NCI-H1105 treated with DMSO at 0.1 percent for 48 hours (cell line): ENCODE data around the gene TXNRD1.
"Not testable (repeated sequence)": the region's sequence is repeated elsewhere in the genome, so short reads cannot be mapped to it uniquely, and the experiment has no call there.

Experiments
- DNase-seq: peaks from one replicate; lab custom pipeline; 2025; lab: John Stamatoyannopoulos, UW

Gene TXNRD1

DNA sequence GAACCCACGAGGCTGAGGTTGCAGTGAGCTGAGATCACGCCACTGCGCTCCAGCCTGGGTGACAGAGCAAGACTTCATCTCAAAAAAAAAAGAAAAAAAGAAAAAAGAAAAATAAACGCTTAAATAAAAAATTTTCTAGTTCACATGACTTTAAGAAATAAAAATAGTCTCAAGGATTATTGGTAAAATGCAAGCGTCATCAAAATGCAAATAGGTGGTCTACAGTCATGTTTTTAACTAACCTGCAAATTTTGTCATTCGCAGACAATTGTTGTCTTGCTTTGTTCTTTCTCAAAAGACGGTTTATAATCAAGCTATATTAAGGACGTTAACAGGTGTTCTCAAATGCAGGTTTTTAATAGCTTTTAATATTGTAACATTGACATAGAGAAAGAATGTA lies 22.4 kb downstream of the TXNRD1 start:
- DNase-seq = no peak

DNA sequence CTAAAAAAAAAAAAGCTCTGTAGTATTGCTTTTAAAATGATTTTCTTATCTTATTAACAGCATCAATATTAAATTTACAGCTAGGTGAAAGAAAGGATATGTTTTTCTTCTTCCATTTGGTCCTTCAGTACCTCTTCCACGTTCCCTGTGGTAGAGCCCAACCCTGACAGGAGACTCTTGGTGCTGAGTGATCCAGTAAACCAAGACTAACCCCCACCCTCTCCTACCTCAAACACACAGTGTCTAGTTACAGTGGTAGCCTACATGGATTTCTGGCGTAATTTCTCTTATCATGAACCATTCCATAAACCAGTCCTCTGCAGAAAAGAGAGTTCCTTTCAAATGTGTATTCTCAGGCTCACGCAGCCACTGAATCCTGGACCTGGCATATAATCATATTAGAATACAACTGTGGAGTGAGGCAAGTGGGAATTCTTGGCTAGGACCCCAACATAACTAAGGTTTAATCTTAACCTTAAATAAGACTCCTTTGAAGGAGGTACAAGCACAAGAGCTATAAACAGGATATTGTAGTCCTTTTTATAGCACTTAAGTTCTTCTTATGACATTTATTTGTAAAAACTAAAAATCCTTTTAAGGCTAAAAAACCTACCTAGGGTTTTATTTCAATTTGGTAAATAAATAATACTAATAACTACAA lies 27.1 kb downstream of the TXNRD1 start:
- no peak for DNase-seq

DNA sequence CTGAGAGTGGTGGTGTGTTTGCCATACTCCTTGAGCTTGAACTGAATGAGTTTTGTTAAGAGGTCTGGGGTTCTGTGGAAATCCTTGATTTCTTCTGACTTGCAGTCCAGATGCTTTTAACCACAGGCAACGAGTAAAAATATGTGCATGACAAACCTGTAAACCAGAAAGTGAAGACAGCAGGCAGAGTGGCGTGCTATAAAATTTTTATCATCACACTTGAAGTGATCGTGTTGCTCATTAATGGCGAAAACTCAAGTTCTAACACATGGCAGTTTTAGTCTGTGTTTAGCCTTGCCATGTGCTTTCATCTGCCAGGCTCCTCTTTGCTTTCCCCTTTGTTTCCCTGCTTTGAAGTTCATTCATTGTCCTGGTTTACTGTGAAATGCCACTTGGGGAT lies 28.0 kb downstream of the TXNRD1 start:
- peak; percentile 12 for DNase-seq

DNA sequence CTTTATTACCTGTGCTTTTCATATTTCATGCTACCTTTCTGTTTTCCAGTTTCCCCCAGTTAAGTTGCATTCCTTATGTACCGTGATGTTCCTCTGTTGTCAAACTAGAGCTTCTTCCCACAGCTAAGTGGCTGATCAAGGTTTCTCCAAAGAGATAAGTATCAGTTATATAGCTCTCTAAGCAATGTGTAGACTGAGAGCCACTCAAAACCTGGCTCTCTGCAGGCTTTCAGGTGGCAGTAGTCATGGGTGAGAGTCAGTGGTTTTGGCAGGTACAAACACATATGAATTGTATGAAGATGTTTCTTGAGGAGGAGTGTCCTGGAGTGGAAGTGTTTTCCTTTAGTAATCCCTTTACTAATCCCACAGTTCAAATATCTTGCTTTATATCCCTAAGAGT lies 28.4 kb downstream of the TXNRD1 start:
- no peak for DNase-seq

DNA sequence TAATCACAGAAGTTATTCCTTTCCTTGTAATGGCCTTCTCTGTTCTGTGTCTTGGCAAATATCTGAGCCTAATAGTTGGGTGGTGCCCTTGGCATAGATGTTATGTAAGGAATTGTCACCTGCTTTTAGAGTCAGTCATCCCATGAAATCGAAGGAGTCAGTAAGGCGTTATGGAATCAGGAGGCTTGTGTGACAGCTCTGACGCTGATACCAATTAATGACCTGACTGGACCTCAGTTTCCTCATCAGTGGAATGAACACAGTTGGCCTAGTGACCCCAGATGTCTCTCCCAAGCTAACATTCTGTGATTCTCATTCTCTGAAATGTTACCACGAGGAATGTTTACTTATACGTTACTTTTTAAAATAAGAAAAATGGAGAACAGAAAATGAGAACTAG lies 32.1 kb downstream of the TXNRD1 start:
- no peak for DNase-seq

DNA sequence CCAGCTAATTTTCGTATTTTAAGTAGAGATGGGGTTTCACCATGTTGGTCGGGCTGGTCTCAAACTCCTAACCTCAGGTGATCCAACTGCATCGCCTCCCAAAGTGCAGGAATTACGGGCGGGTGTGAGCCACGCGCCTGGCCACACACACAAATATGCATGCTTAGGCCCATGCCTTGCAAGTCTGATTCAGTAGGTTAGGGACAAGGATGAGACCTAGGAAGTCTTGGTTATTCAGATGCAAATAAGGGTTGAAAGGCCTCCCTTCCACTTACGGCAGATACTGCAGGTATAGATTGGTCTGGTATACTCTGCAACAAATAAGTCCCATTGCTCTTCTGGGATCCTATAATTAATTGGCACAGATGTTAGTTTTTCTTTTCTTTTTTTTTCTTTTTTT lies 32.9 kb downstream of the TXNRD1 start:
- DNase-seq = no peak

DNA sequence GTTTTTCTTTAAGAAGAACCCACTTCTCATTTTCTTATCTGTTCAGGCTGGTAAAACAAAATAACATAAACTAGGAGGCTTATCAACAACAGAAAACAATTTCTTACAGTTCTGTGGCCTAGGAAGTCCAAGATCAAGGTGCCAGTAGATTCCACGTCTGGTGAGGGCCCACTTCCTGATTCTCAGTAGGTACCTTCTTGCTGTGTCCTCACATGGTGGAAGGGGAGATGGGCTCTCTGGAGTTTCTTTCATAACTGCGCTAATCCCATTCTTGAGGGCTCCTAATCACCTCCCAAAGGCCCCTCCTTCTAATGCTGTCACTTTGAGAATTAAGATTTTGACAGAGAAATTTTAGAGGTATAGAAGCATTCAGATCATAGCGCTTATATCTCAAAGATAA lies 33.4 kb downstream of the TXNRD1 start:
- DNase-seq = no peak

DNA sequence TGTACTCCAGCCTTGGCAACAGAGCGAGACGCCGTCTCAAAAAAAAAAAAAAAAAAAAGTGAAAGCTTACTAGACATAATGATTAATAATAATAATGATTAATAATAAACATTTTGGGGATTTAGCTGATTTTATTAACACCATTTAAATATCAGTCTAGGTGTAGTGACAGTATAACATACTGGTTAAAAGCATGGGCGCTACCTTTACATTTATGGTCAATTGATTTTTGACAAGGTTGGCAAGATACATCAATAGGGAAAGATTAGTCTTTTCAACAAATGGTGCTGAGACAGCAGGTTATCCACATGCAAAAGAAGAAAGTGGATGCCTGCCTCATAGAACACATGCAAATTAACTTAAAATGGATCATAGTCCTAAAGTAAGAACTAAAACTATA lies 34.3 kb downstream of the TXNRD1 start:
- no peak for DNase-seq

DNA sequence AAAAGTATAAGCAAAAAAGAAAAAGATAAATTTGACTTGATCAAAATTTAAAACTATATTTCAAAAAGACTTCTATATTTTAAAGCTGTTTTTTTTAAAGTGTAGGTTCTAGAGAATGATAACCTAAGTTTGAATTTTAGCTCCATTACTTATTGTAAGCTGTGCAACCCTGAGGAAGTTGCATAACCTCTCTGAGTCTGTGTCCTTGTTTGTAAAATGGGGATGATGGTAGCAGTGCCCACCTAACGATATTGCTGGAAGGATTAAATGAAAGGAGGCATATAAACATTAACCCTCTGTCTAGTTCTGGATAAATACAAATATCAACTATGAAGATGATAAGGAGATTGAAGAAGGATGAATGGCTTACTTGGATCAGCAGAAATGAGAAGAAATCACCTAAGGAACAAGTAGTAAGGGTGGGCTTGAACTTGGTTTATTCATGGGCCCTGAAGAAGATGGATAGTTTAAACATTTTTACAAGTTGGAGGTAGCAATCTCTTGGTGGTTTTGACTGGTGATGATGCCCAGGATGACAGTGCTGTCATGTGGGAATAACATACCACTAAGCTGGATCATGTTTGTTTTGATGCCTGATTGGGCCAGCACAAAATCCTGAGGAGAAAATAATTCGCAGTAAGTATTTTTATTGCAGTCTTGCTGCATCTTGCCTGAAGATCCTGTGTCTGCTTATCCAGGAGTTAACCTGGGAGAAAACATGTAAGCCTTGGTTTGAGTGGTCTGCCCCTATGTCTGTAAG lies 35.0 kb downstream of the TXNRD1 start:
- DNase-seq = no peak

DNA sequence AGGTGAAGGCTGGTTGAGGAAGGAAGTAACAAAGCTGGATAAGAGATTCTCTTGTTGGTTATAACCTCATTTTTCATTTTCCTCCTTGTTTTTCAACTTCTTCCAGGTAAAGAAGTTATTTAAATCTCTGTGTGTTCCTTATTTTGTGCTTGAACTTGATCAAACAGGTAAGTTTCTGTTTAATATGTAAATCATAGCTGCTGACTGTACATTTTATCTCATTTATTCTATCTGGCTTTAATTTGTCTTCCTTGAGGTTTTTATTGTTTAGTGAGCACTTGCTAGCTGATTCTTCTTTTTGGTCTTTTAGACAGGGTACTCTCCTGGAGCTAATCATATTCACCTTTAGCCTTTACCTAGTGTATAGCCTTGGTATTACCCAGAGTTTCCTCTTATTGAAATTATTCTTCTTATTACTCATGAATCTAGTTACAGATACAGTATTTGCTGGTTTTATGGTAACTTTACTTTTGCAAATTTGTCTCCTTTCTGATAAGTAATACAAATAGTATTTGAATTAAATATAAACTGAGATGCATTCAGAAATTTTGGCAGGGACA lies 42.4 kb downstream of the TXNRD1 start:
- DNase-seq = no peak

DNA sequence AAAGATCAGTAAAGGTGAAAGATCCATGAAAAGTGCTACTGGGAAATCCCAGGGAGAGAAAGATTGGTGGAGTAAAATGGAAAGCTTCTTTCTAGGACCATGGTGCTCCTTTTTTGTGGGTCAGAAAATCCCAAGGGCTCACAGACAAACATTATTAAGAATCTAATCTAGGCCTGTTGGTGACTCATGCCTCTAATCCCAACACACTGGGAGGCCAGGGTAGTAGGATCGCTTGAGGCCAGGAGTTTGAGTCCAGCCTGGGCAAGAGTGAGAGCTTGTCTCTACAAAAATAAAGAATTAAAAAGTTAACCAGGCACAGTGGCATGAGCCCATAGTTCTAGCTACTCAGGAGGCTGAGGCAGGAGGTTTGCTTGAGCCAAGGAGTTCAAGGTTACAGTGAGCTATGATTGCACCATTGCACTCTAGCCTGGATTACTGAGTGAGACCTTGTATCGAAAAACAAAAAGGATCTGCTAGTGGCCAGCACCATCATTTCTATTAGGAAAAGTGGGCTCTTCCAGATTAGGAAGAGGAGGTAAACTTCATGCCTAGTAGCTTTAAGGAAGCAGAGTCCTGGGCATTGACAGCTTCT lies 43.0 kb downstream of the TXNRD1 start:
- no peak for DNase-seq

DNA sequence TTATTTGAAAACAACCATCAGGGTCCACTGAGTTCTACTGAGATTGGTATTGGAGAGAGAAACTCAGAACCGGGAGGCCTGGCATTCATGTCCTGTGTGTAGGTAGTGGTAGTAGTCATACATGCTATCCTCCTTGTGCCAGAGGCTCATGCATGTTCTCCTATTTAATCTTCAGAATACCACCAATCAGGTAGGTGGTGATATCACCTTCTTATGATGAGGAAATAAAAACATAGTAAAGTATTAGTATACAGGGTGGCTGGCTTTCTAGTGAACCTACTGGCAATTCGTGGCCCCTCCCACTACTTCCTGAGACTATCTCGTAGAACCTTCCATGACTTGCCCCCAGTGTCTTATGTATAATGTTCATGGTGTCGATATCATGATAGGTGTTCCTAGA lies 47.4 kb downstream of the TXNRD1 start:
- DNase-seq = peak; percentile 45

DNA sequence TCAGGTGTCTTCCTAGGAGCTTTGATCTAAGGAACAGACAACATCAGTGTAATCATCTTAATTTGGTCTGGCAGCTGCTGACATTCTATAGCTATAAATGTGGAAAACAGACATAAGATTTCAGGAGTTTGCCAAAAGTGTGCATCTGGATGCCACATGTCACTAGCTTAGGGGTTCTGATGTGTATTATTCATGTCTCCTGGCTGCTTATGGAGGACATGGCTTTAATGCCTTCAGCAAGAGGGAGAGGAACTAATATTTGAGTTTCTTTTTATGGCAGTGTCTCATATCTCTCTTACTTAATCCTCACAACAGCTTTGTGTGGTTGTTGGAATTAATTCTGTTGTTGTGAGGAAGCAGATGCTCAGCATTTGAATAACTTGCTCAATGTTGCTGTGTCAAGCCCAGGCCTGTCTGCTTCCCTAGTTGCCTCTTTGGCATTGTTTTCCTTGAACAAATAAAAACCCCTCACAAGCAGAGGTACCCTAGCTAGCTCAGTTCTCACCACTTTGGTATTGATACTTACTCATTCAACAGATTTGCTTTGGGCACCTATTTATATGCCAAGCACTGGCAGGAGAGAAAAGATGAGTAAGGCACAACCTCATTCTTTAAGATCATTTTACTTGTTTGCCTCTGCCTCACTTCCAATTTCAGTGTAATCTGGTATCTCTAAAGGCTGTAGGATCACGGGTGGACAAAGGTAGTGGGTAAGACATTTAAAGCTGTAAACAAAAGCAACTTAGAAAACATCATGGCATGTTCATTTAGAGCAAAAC lies 48.2 kb downstream of the TXNRD1 start:
- peak; percentile 97 for DNase-seq

DNA sequence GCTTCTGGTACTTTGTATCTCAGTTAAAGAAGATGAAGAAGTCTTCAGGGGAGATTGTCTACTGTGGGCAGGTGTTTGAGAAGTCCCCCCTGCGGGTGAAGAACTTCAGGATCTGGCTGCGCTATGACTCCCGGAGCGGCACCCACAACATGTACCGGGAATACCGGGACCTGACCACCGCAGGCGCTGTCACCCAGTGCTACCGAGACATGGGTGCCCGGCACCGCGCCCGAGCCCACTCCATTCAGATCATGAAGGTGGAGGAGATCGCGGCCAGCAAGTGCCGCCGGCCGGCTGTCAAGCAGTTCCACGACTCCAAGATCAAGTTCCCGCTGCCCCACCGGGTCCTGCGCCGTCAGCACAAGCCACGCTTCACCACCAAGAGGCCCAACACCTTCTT lies 49.9 kb downstream of the TXNRD1 start:
- DNase-seq = not testable (repeated sequence)

DNA sequence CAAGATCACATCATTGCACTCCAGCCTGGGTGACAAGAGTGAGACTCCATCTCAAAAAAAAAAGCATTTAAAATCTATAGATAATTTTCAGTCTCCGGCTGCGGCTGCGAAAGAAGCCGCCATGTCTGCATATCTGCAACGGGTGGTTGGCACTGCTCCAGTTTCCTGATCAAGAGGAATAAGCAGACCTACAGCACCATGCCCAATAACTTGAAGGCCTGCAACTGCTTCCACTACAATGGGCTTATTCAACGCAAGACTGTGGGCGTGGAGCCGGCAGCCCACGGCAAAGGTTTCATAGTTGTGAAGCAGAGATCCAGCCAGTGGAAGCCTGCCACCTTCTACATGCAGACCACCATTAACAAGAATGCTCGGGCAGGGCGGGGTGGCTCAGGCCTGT lies 57.4 kb downstream of the TXNRD1 start:
- no peak for DNase-seq

DNA sequence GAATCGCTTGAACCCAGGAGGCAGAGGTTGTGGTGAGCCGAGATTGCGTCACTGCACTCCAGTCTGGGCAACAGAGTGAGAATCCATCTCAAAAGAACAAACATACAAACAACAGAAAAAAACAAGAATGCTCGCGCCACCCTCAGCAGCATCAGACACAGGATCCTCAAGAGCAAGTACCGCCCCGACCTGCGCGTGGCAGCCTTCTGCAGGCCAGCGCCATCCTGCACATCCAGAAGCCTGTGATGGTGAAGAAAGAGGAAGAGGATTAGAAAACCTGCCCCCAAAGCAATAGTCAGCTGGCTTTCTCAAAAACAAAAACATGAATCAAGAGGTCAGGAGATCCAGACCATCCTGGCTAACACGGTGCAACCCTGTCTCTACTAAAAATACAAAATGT lies 57.9 kb downstream of the TXNRD1 start:
- no peak for DNase-seq

DNA sequence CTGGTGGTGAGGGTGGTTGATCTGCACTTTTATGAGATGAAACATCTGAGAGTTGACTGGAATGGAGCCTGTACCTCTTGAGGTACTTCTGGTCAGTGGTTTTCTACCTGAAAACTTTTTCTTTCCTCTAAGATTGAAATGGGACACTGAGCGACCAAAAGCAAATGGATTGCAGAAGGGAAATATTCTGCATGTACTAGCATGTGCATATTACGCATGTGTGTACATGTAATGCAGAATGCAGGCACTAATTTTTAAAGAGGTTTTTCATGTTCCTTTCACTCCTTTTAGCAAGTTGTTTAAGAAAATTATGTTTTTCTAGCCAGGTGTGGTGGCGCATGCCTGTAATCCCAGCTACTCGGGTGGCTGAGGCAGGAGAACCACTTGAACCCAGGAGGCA lies 59.2 kb downstream of the TXNRD1 start:
- no peak for DNase-seq

DNA sequence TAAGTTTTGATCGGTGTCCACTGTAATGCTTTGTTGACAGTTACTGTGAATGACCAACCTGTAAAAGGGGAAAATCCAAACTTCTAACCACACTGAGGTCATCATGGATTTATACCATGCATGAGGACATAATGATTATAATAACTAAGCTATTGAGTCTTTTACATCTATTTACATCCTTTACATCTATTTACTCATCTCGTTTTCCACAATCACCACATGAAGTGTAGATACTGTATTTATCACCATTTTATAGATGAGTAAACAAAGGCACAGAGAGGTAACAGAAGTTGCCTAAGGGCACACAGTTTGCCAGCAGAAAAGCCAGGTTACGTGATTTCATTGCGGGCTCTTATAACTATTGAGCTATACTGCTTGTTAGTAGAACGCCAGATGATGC lies 60.1 kb downstream of the TXNRD1 start:
- no peak for DNase-seq

DNA sequence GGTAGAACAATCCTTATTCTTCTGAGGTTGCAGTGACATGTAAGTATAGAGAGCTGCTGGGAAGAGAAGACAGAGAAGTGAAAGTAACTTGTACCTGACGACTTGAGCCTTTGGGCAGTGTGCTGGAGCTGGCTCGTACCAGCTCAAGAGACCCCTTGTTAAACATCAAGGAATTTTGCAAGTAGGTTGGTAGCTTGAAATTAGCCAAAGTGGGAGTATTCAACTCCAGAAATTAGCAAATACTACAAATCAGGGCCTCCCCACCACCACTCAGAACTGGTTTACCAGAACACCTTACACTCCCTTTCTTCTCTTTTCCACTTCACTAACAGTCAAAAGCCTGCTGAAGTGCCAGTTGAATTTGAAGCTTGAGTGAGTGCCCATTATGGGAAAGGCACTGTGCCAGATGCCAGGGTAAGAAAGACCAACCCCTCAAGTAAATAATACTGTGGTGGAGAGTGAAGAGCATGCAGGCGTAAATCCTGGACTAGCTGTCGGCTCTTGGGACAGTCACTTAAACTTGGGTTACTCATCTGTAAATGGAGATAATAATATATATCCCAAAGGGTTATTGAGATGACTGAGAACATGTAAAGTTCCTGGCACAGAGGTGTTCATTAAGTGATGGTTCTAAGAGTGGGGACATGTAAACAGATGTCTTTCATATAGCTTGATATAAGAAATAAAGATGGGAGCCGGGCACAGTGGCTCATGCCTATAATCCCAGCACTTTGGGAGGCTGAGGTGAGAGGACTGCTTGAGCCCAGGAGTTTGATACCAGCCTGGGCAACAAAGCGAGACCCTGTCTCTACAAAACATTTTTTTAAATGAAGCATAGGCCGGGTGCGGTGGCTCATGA lies 60.9 kb downstream of the TXNRD1 start:
- peak; percentile 99 for DNase-seq

DNA sequence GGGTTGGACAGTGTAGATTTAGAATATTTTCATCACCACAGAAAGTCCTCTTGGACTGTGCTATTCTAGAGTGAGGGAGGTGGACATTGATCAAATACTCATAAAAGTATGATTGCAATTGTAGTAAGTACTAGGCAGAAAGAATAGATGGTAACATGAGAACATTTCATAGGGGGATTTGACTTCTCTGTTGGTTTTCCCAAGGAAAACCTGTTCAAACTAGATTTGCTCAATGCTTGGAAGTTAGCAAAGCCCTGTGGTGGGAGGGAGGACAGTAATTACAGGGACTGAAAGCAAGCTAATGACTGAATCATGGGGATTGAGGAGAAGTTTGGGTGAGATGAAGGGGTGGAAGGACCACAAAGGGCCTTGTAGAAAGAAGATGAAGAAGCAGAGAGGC lies 63.6 kb downstream of the TXNRD1 start:
- DNase-seq = no peak

DNA sequence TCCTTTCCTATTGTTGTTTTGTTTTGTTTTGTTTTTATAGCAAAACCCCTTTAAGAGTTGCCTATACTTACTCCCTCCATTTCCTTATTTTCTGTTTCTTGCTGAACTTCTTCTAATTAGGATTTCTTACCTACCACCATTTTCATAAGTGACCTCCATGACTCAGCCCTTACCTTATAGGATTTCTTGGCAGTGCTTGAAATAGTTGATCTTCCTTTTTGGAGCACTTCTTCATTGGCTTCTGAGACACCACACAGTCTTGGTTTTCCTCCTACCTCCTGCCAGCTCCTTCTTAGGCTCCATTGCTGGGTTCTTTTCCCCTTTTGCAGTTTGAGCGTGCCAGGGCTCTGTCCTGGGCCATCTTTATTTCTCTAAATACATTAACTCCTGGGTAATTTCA lies 64.5 kb downstream of the TXNRD1 start:
- DNase-seq = no peak
